ENCODE results near the gene NUP210. TPM values are rescaled to one million over a fixed set of nuclear protein-coding genes. Genes with fewer than 3 reads are reported as not detected.

NUP210 gene
- total and polyA plus RNA-seq, 4 donors: 9.9 to 38.6 (median 22.9) TPM

DNA sequence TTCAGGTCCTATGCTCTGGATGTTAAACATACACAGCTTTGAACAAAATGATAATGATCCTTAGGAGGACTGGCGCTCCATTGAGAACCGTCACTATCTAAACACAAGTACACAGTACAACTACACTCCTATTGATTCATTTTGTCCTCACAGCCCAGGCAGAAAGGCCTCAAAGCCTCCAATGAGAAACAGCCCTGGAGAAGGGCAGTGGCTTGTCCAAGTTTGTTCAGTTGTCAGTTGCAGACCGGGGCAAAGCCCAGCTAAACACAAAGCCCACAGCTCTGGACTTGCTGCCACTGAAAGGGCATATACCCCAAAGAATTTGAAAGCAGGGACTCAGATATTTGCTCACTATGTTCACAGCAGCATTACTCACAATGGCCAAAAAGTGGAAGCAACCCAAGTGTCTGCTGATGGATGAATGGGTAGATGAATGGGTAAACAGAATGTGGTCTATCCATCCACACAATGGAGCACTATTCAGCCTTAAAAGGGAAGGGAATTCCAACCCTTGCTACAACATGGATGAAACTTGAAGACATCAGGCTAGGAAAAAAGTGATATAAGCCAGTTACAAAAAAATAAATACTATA lies 34.7 kb downstream of the NUP210 start (continued):
- TF ChIP-seq, protein P1, sequence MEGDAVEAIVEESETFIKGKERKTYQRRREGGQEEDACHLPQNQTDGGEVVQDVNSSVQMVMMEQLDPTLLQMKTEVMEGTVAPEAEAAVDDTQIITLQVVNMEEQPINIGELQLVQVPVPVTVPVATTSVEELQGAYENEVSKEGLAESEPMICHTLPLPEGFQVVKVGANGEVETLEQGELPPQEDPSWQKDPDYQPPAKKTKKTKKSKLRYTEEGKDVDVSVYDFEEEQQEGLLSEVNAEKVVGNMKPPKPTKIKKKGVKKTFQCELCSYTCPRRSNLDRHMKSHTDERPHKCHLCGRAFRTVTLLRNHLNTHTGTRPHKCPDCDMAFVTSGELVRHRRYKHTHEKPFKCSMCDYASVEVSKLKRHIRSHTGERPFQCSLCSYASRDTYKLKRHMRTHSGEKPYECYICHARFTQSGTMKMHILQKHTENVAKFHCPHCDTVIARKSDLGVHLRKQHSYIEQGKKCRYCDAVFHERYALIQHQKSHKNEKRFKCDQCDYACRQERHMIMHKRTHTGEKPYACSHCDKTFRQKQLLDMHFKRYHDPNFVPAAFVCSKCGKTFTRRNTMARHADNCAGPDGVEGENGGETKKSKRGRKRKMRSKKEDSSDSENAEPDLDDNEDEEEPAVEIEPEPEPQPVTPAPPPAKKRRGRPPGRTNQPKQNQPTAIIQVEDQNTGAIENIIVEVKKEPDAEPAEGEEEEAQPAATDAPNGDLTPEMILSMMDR (IDR thresholded peaks at IDR 0.05; ENCODE audit: low read depth, low read length, missing input control): no peak
- no peak for TF ChIP-seq HNF4A (conservative IDR thresholded peaks at IDR 0.05)
- TF ChIP-seq GABPA (IDR thresholded peaks at IDR 0.05 in 1 of 2, conservative IDR thresholded peaks at IDR 0.05 in 1 of 2): no peak
- TF ChIP-seq HNF4G (IDR thresholded peaks at IDR 0.05): no peak
- TF ChIP-seq JUND (IDR thresholded peaks at IDR 0.05): no peak
- no peak for TF ChIP-seq TAF1 (conservative IDR thresholded peaks at IDR 0.05)

DNA sequence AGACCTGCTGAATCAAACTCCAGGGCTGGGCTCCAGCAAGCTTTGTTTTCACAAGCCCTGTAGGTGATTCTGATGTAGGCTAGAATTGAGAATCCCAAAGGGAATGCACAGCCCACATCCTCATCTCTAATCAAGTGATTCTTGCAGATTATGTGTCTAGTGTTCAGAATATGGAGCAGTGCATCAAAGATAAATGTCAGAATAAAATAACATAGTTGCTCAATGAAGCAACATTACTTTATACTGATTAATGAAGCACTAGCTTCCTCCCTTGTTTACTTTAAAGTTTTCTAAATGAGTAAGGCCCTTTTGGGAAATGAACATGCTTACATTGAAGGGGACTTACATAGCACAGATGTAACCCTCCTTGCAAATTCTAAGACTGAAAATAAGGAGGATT lies 39.2 kb downstream of the NUP210 start:
- peaks cover 2 to 64% (median 20%) of the 10 kb centered on the region in 4 donors for H3K36me3 ChIP-seq (ENCODE audit: control insufficient read depth in 4 of 4, insufficient read depth in 3 of 4, low read depth in 1 of 4, low read length in 3 of 4)
- no peak overlapping the region for H3K9ac ChIP-seq (ENCODE audit: low read depth in 1 of 2, low read length in 2 of 2)
- H3K9me3 ChIP-seq (ENCODE audit: control insufficient read depth in 4 of 4, low read length in 3 of 4): no peaks in the 10 kb centered on the region
- H3K27ac ChIP-seq (ENCODE audit: low read depth in 1 of 2, low read length in 2 of 2): no peak overlapping the region
- DNase-seq (ENCODE audit: low spot score): no peak
- no peaks in the 10 kb centered on the region for H3K27me3 ChIP-seq (ENCODE audit: control insufficient read depth in 4 of 4, insufficient read depth in 4 of 4, low read length in 3 of 4)
- H3K4me1 ChIP-seq (ENCODE audit: control insufficient read depth in 4 of 4, insufficient read depth in 4 of 4, low read length in 3 of 4): no peaks in the 10 kb centered on the region
- TF ChIP-seq RXRA (IDR thresholded peaks at IDR 0.05) (no peak), SP1 (IDR thresholded peaks at IDR 0.05) (no peak), RAD21 (IDR thresholded peaks at IDR 0.05) (no peak), NR2F2 (IDR thresholded peaks at IDR 0.05) (no peak), GABPA (IDR thresholded peaks at IDR 0.05 in 1 of 2, conservative IDR thresholded peaks at IDR 0.05 in 1 of 2) (no peak), FOXA1 (IDR thresholded peaks at IDR 0.05) (no peak), HNF4G (IDR thresholded peaks at IDR 0.05) (no peak), JUND (IDR thresholded peaks at IDR 0.05) (no peak), HNF4A (conservative IDR thresholded peaks at IDR 0.05) (no peak), FOXA2 (IDR thresholded peaks at IDR 0.05) (no peak)
- TF ChIP-seq, protein P1 (IDR thresholded peaks at IDR 0.05; ENCODE audit: low read depth, low read length, missing input control): no peak
- TF ChIP-seq, protein P2, sequence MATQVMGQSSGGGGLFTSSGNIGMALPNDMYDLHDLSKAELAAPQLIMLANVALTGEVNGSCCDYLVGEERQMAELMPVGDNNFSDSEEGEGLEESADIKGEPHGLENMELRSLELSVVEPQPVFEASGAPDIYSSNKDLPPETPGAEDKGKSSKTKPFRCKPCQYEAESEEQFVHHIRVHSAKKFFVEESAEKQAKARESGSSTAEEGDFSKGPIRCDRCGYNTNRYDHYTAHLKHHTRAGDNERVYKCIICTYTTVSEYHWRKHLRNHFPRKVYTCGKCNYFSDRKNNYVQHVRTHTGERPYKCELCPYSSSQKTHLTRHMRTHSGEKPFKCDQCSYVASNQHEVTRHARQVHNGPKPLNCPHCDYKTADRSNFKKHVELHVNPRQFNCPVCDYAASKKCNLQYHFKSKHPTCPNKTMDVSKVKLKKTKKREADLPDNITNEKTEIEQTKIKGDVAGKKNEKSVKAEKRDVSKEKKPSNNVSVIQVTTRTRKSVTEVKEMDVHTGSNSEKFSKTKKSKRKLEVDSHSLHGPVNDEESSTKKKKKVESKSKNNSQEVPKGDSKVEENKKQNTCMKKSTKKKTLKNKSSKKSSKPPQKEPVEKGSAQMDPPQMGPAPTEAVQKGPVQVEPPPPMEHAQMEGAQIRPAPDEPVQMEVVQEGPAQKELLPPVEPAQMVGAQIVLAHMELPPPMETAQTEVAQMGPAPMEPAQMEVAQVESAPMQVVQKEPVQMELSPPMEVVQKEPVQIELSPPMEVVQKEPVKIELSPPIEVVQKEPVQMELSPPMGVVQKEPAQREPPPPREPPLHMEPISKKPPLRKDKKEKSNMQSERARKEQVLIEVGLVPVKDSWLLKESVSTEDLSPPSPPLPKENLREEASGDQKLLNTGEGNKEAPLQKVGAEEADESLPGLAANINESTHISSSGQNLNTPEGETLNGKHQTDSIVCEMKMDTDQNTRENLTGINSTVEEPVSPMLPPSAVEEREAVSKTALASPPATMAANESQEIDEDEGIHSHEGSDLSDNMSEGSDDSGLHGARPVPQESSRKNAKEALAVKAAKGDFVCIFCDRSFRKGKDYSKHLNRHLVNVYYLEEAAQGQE (IDR thresholded peaks at IDR 0.05): no peak
- TF ChIP-seq, protein P3, sequence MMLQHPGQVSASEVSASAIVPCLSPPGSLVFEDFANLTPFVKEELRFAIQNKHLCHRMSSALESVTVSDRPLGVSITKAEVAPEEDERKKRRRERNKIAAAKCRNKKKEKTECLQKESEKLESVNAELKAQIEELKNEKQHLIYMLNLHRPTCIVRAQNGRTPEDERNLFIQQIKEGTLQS (IDR thresholded peaks at IDR 0.05): no peak
- TF ChIP-seq, protein P4, sequence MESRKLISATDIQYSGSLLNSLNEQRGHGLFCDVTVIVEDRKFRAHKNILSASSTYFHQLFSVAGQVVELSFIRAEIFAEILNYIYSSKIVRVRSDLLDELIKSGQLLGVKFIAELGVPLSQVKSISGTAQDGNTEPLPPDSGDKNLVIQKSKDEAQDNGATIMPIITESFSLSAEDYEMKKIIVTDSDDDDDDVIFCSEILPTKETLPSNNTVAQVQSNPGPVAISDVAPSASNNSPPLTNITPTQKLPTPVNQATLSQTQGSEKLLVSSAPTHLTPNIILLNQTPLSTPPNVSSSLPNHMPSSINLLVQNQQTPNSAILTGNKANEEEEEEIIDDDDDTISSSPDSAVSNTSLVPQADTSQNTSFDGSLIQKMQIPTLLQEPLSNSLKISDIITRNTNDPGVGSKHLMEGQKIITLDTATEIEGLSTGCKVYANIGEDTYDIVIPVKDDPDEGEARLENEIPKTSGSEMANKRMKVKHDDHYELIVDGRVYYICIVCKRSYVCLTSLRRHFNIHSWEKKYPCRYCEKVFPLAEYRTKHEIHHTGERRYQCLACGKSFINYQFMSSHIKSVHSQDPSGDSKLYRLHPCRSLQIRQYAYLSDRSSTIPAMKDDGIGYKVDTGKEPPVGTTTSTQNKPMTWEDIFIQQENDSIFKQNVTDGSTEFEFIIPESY (IDR thresholded peaks at IDR 0.05): no peak
- no peak overlapping the region for H3K4me3 ChIP-seq (ENCODE audit: low read depth in 1 of 3, low read length in 3 of 3)

Data from liver (tissue), 9 donors.